SK-N-SH (cell line): ENCODE results near the gene SHTN1. TPM values are rescaled to one million over a fixed set of nuclear protein-coding genes. Genes with fewer than 3 reads are reported as not detected.

Experiments
- CTCF ChIA-PET: fragments of 300-600, 350-600 bp; formaldehyde crosslinking; extraction: SDS; loops from one replicate; lab custom pipeline; 2021; lab: Yijun Ruan, JAX
- POLR2A ChIA-PET: fragments of 350-600 bp; sonication (Branson Sonifier 250); formaldehyde crosslinking; extraction: SDS; loops from one replicate; lab custom pipeline; 2020; ENCODE audit warnings: antibody characterized with exemption, inconsistent platforms; lab: Yijun Ruan, JAX
- DNase-seq: peaks from one replicate; pipeline ENCODE4 v3.0.0; 2012
- H2AFZ ChIP-seq: fragments of 200-600 bp; sonication (generic); 2 replicates; pipeline ENCODE4 v1.8.1; 2016; ENCODE audit warnings: antibody characterized with exemption, mild to moderate bottlenecking, low read depth
- H3F3A ChIP-seq: fragments of 200-600 bp; sonication (generic); replicated peaks from 2 replicates; pipeline ENCODE3; 2016; ENCODE audit warnings: antibody characterized with exemption, mild to moderate bottlenecking; ENCODE audit not compliant: insufficient read depth
- H3K27ac ChIP-seq, 2 experiments: fragments of 200-500 bp in 1 of 2; fragments of 200-600 bp in 1 of 2; sonication (Bioruptor generic) in 1 of 2; sonication (generic), shearing (Covaris generic) in 1 of 2; 2 replicates each; pipeline versions ENCODE4 v1.5.1 to v1.6.1; 2014 to 2016; ENCODE audit warnings: low read depth in 2 of 2, inconsistent platforms in 1 of 2, low read length in 1 of 2, mild to moderate bottlenecking in 1 of 2, mixed read lengths in 1 of 2
- H3K27me3 ChIP-seq: fragments of 200-600 bp; sonication (generic), shearing (Covaris generic); 2 replicates; pipeline ENCODE4 v1.6.1; 2016; ENCODE audit warnings: mixed run types; ENCODE audit not compliant: insufficient read depth
- H3K36me3 ChIP-seq, 2 experiments: fragments of 200-500 bp in 1 of 2; fragments of 200-600 bp in 1 of 2; sonication (Bioruptor generic) in 1 of 2; sonication (generic) in 1 of 2; replicated peaks in 1 of 2; 2 replicates each; pipeline versions ENCODE3 to v1.5.1; 2014 to 2016; ENCODE audit warnings: low read length in 1 of 2, mild to moderate bottlenecking in 1 of 2; ENCODE audit not compliant: insufficient read depth in 2 of 2, control insufficient read depth in 1 of 2
- H3K4me1 ChIP-seq, 2 experiments: fragments of 200-500 bp in 1 of 2; fragments of 200-600 bp in 1 of 2; sonication (Bioruptor generic) in 1 of 2; sonication (generic), shearing (Covaris generic) in 1 of 2; 2 replicates each; pipeline versions ENCODE4 v1.5.1 to v1.6.1; 2014 to 2016; ENCODE audit warnings: low read depth in 1 of 2, low read length in 1 of 2, mixed run types in 1 of 2; ENCODE audit not compliant: insufficient read depth in 2 of 2, control insufficient read depth in 1 of 2
- H3K4me2 ChIP-seq: fragments of 200-600 bp; sonication (generic), shearing (Covaris generic); 2 replicates; pipeline ENCODE4 v1.6.1; 2017; ENCODE audit warnings: mixed run types
- H3K4me3 ChIP-seq, 2 experiments: fragments of 200-500 bp in 1 of 2; fragments of 200-600 bp in 1 of 2; sonication (Bioruptor generic) in 1 of 2; sonication (generic), shearing (Covaris generic) in 1 of 2; 2 replicates each; pipeline versions ENCODE4 v1.5.1 to v1.8.1; 2014 to 2016; ENCODE audit warnings: low read depth in 2 of 2, inconsistent platforms in 1 of 2, low read length in 1 of 2, mild to moderate bottlenecking in 1 of 2, mixed read lengths in 1 of 2, moderate library complexity in 1 of 2
- H3K79me2 ChIP-seq: fragments of 200-600 bp; sonication (generic); 2 replicates; pipeline ENCODE4 v1.8.1; 2017; ENCODE audit warnings: mild to moderate bottlenecking; ENCODE audit not compliant: insufficient read depth
- H3K9ac ChIP-seq: fragments of 200-600 bp; sonication (generic); 2 replicates; pipeline ENCODE4 v1.6.1; 2017; ENCODE audit warnings: mixed run types
- H3K9me2 ChIP-seq: fragments of 200-600 bp; sonication (generic); 2 replicates; pipeline ENCODE4 v1.6.1; 2017; ENCODE audit warnings: mixed run types
- H3K9me3 ChIP-seq: fragments of 200-600 bp; sonication (generic); 2 replicates; pipeline ENCODE4 v1.6.1; 2017; ENCODE audit warnings: mixed run types, mild to moderate bottlenecking, moderate library complexity
- H4K20me1 ChIP-seq: fragments of 200-600 bp; sonication (generic); 2 replicates; pipeline ENCODE4 v1.6.1; 2017; ENCODE audit warnings: mild to moderate bottlenecking, mixed run types; ENCODE audit not compliant: insufficient read depth
- CHD2 ChIP-seq: fragments of 150-350 bp; IDR thresholded peaks from 2 replicates; pipeline ENCODE4 v1.6.1; 2018; ENCODE audit warnings: low read length; ENCODE audit not compliant: partially characterized antibody
- CTCF ChIP-seq: fragments of 200-600 bp; sonication (generic); IDR thresholded peaks from 2 replicates; pipeline ENCODE4 v1.6.1; 2017; ENCODE audit warnings: antibody characterized with exemption, mild to moderate bottlenecking, moderate library complexity
- EP300 ChIP-seq, 2 experiments: IDR thresholded peaks; 2 replicates each; pipeline versions ENCODE4 v1.4.0 to v1.6.1; 2012; ENCODE audit warnings: borderline replicate concordance in 1 of 2, low read depth in 1 of 2, low read length in 1 of 2
- EZH2phosphoT487 ChIP-seq: fragments of 200-600 bp; sonication (generic); IDR thresholded peaks from 2 replicates; pipeline ENCODE4 v1.6.1; 2017; ENCODE audit warnings: low read depth, mixed run types, mild to moderate bottlenecking, antibody characterized with exemption, moderate library complexity, borderline replicate concordance
- FOSL2 ChIP-seq: IDR thresholded peaks from 2 replicates; pipeline ENCODE4 v1.4.0; 2012; ENCODE audit warnings: low read depth, mild to moderate bottlenecking, moderate library complexity, borderline replicate concordance
- GABPA ChIP-seq: IDR thresholded peaks from 2 replicates; pipeline ENCODE4 v1.4.0; 2012; ENCODE audit warnings: low read depth, mild to moderate bottlenecking
- GATA2 ChIP-seq: sonication (generic); formaldehyde crosslinking; IDR thresholded peaks from 2 replicates; pipeline ENCODE4 v1.5.0; 2020; ENCODE audit warnings: mild to moderate bottlenecking, missing genetic modification reagents
- MXI1 ChIP-seq: IDR thresholded peaks from 2 replicates; pipeline ENCODE4 v1.6.1; 2012; ENCODE audit warnings: mild to moderate bottlenecking, low read depth, low read length, improper control_type of control experiment
- RCOR1 ChIP-seq: fragments of 150-350 bp; IDR thresholded peaks from 2 replicates; pipeline ENCODE4 v1.6.1; 2017; ENCODE audit warnings: antibody characterized with exemption, low read length
- SIN3A ChIP-seq: IDR thresholded peaks from 2 replicates; pipeline ENCODE4 v1.6.1; 2012; ENCODE audit warnings: low read depth, mild to moderate bottlenecking, low read length, moderate library complexity, borderline replicate concordance
- SMC3 ChIP-seq: IDR thresholded peaks from 2 replicates; pipeline ENCODE4 v1.6.1; 2012; ENCODE audit warnings: low read depth, low read length, improper control_type of control experiment
- TAF1 ChIP-seq: IDR thresholded peaks from 2 replicates; pipeline ENCODE4 v1.6.1; 2012; ENCODE audit warnings: low read depth, mild to moderate bottlenecking, low read length, moderate library complexity, borderline replicate concordance
- TEAD4 ChIP-seq: IDR thresholded peaks from 2 replicates; pipeline ENCODE4 v1.4.0; 2012; ENCODE audit warnings: mild to moderate bottlenecking, borderline replicate concordance; ENCODE audit not compliant: insufficient read depth
- WGBS: methylation state at CpG from one replicate; pipeline ENCODE4 v1.1.6; 2017; ENCODE audit warnings: low lambda C conversion rate; 5-methylcytosine and 5-hydroxymethylcytosine counted together
- polyA plus RNA-seq, 3 experiments: library from polyadenylated mRNA; depleted of rRNA; stranded (reverse); fragments of >200 nt; gene quantifications; 2 replicates each; pipeline ENCODE4 v1.2.3, GENCODE V29; 2012
- TF ChIP-seq, protein P1 (sequence below): IDR thresholded peaks from 2 replicates; pipeline ENCODE4; 2012
- TF ChIP-seq, protein P2 (sequence below): fragments of 150-350 bp; IDR thresholded peaks from 2 replicates; pipeline ENCODE4 v1.6.1; 2017; ENCODE audit warnings: antibody characterized with exemption, low read length, low read depth, borderline replicate concordance
- TF ChIP-seq, protein P3 (sequence below): IDR thresholded peaks from 2 replicates; pipeline ENCODE4 v1.4.0; 2012; ENCODE audit warnings: low read depth, borderline replicate concordance
- TF ChIP-seq, protein P4 (sequence below): IDR thresholded peaks from 2 replicates; pipeline ENCODE4 v1.6.1; 2012; ENCODE audit warnings: mild to moderate bottlenecking, low read depth, low read length, moderate library complexity
- TF ChIP-seq, protein P5 (sequence below): IDR thresholded peaks from 2 replicates; pipeline ENCODE4 v1.4.0; 2012; ENCODE audit warnings: low read depth

The SHTN1 gene
- polyA plus RNA-seq, 1 of the 3 experiments (the other 2 are of a cell fraction): 5.2 TPM

- Histone ChIP-seq H3K9me2 (no peaks in the 10 kb centered on the region), H3K9me3 (no peaks in the 10 kb centered on the region), H3K79me2 (no peaks in the 10 kb centered on the region), H3K27me3 (no peaks in the 10 kb centered on the region), H3K9ac (no peak overlapping the region), H3K27ac (no peak overlapping the region)
- no peak for DNase-seq
- CTCF ChIA-PET: no interaction called here
- TF ChIP-seq, protein P1, sequence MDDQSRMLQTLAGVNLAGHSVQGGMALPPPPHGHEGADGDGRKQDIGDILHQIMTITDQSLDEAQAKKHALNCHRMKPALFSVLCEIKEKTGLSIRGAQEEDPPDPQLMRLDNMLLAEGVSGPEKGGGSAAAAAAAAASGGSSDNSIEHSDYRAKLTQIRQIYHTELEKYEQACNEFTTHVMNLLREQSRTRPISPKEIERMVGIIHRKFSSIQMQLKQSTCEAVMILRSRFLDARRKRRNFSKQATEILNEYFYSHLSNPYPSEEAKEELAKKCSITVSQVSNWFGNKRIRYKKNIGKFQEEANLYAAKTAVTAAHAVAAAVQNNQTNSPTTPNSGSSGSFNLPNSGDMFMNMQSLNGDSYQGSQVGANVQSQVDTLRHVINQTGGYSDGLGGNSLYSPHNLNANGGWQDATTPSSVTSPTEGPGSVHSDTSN: no peak
- no peak for TF ChIP-seq EZH2phosphoT487
- TF ChIP-seq CHD2: no peak
- TF ChIP-seq, protein P2, sequence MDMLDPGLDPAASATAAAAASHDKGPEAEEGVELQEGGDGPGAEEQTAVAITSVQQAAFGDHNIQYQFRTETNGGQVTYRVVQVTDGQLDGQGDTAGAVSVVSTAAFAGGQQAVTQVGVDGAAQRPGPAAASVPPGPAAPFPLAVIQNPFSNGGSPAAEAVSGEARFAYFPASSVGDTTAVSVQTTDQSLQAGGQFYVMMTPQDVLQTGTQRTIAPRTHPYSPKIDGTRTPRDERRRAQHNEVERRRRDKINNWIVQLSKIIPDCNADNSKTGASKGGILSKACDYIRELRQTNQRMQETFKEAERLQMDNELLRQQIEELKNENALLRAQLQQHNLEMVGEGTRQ: no peak
- no peak for TF ChIP-seq TEAD4
- TF ChIP-seq, protein P3, sequence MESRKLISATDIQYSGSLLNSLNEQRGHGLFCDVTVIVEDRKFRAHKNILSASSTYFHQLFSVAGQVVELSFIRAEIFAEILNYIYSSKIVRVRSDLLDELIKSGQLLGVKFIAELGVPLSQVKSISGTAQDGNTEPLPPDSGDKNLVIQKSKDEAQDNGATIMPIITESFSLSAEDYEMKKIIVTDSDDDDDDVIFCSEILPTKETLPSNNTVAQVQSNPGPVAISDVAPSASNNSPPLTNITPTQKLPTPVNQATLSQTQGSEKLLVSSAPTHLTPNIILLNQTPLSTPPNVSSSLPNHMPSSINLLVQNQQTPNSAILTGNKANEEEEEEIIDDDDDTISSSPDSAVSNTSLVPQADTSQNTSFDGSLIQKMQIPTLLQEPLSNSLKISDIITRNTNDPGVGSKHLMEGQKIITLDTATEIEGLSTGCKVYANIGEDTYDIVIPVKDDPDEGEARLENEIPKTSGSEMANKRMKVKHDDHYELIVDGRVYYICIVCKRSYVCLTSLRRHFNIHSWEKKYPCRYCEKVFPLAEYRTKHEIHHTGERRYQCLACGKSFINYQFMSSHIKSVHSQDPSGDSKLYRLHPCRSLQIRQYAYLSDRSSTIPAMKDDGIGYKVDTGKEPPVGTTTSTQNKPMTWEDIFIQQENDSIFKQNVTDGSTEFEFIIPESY: no peak
- TF ChIP-seq, protein P4, sequence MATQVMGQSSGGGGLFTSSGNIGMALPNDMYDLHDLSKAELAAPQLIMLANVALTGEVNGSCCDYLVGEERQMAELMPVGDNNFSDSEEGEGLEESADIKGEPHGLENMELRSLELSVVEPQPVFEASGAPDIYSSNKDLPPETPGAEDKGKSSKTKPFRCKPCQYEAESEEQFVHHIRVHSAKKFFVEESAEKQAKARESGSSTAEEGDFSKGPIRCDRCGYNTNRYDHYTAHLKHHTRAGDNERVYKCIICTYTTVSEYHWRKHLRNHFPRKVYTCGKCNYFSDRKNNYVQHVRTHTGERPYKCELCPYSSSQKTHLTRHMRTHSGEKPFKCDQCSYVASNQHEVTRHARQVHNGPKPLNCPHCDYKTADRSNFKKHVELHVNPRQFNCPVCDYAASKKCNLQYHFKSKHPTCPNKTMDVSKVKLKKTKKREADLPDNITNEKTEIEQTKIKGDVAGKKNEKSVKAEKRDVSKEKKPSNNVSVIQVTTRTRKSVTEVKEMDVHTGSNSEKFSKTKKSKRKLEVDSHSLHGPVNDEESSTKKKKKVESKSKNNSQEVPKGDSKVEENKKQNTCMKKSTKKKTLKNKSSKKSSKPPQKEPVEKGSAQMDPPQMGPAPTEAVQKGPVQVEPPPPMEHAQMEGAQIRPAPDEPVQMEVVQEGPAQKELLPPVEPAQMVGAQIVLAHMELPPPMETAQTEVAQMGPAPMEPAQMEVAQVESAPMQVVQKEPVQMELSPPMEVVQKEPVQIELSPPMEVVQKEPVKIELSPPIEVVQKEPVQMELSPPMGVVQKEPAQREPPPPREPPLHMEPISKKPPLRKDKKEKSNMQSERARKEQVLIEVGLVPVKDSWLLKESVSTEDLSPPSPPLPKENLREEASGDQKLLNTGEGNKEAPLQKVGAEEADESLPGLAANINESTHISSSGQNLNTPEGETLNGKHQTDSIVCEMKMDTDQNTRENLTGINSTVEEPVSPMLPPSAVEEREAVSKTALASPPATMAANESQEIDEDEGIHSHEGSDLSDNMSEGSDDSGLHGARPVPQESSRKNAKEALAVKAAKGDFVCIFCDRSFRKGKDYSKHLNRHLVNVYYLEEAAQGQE: no peak
- TF ChIP-seq EP300 (IDR thresholded peaks at IDR 0.05; ENCODE audit: borderline replicate concordance in 1 of 2, low read depth in 1 of 2, low read length in 1 of 2): no peak
- no peak for TF ChIP-seq FOSL2
- TF ChIP-seq CTCF: no peak
- TF ChIP-seq RCOR1: no peak
- TF ChIP-seq SMC3: no peak
- no peak for TF ChIP-seq GABPA
- no peak for TF ChIP-seq GATA2 (CRISPR knock-in tag)
- no peak for TF ChIP-seq TAF1
- no peak for TF ChIP-seq SIN3A
- TF ChIP-seq MXI1: no peak
- TF ChIP-seq, protein P5, sequence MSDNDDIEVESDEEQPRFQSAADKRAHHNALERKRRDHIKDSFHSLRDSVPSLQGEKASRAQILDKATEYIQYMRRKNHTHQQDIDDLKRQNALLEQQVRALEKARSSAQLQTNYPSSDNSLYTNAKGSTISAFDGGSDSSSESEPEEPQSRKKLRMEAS: no peak
- TF ChIP-seq, all 33 proteins: peak for 0
- POLR2A ChIA-PET: no interaction called here
- Histone ChIP-seq H3K36me3 (peaks cover 18 to 19% of the 10 kb centered on the region in 2 experiments), H3K4me2 (no peak overlapping the region), H4K20me1 (no peaks in the 10 kb centered on the region), H3K4me3 (no peak overlapping the region), H3F3A (peaks cover 11% of the 10 kb centered on the region), H2AFZ (no peak overlapping the region), H3K4me1 (peaks cover 0 to 12% of the 10 kb centered on the region in 2 experiments; a peak in 2 of 4 replicates)
- WGBS: 98% methylated on average over 2 of the region's 2 CpGs
These were observed 60.1 kb downstream of the SHTN1 start for GRCh38 chr10:116944911-116945310.
